Activated B cell treated with CpG ODN at 0.5 μM for 24 hours (primary cell): ENCODE measurements around the gene SAP30L. TPM values are rescaled to one million over a fixed set of nuclear protein-coding genes. Genes with fewer than 3 reads are reported as not detected.

ENCODE experiments used
- ATAC-seq: fragments of 200-7000 bp; cut with Tn5 transposase; one replicate; pipeline ENCODE4 v1.10.0; 2021; ENCODE audit warnings: low read depth, mild to moderate bottlenecking, moderate library complexity
- CTCF ChIA-PET: fragments of 350-600 bp; sonication (Branson Sonifier 250); formaldehyde crosslinking; loops from one replicate; lab custom pipeline; 2021; ENCODE audit warnings: antibody characterized with exemption; lab: Charles Lee
- POLR2A ChIA-PET: fragments of 350-600 bp; sonication (Branson Sonifier 250); formaldehyde crosslinking; loops from one replicate; lab custom pipeline; 2021; ENCODE audit warnings: antibody characterized with exemption; lab: Charles Lee
- DNase-seq: peaks from one replicate; pipeline ENCODE4 v3.0.0; 2022
- H3K27ac Mint-ChIP-seq: one replicate; pipeline ENCODE4 v1.8.0; 2020; ENCODE audit warnings: mixed read lengths
- H3K27me3 Mint-ChIP-seq: one replicate; pipeline ENCODE4 v1.8.0; 2021; ENCODE audit warnings: mixed read lengths
- H3K36me3 Mint-ChIP-seq: one replicate; pipeline ENCODE4 v1.8.0; 2021; ENCODE audit warnings: low read depth, mixed read lengths
- H3K4me1 Mint-ChIP-seq: one replicate; pipeline ENCODE4 v1.8.0; 2021; ENCODE audit warnings: mixed read lengths
- H3K4me3 Mint-ChIP-seq: one replicate; pipeline ENCODE4 v1.8.0; 2020; ENCODE audit warnings: mild to moderate bottlenecking, mixed read lengths
- H3K9me3 Mint-ChIP-seq: one replicate; pipeline ENCODE4 v1.8.0; 2020; ENCODE audit warnings: mixed read lengths
- CTCF ChIP-seq: fragments of 200-600 bp; IDR thresholded peaks from one replicate; pipeline ENCODE4 v1.8.0; 2022; ENCODE audit warnings: antibody characterized with exemption, mild to moderate bottlenecking
- intact Hi-C: fragments of 100-400 bp; cut with micrococcal nuclease; formaldehyde crosslinking; loops from one replicate; pipeline ENCODE4 v1.15.1; 2024
- total RNA-seq: library from RNA; stranded (reverse); gene quantifications from 2 replicates; pipeline ENCODE4 v1.2.3, GENCODE V29; 2022

Gene SAP30L
- total RNA-seq, 1 donor from 2014 or later = 28.9 TPM

GRCh38 chr5:154470947-154471870, 25.4 kb downstream of the SAP30L start:
- ChIA-PET CTCF (interaction anchor here (0.7 kb wide), 1 partner anchor 30 kb away, joined by 3 read pairs; no protein-coding TSS in a partner anchor), POLR2A (no interaction called here)
- peaks cover 58% of the 10 kb centered on the region for H3K27me3 Mint-ChIP-seq
- DNase-seq = no peak
- no peaks in the 10 kb centered on the region for H3K9me3 Mint-ChIP-seq
- H3K4me1 Mint-ChIP-seq = peaks cover 29% of the 10 kb centered on the region
- no peak for ATAC-seq
- H3K4me3 Mint-ChIP-seq = no peak overlapping the region
- no peak for TF ChIP-seq CTCF
- no peaks in the 10 kb centered on the region for H3K36me3 Mint-ChIP-seq
- intact Hi-C loops = no loop called here
- H3K27ac Mint-ChIP-seq = no peak overlapping the region

- ChIA-PET CTCF (no interaction called here), POLR2A (interaction anchor here (0.6 kb wide), 1 partner anchor 153 kb away, joined by 3 read pairs; no protein-coding TSS in a partner anchor)
- intact Hi-C loops = no loop called here
- ATAC-seq = no peak
- no peak overlapping the region for H3K4me3 Mint-ChIP-seq
- no peaks in the 10 kb centered on the region for H3K36me3 Mint-ChIP-seq
- no peak for TF ChIP-seq CTCF
- peaks cover 61% of the 10 kb centered on the region for H3K27me3 Mint-ChIP-seq
- H3K9me3 Mint-ChIP-seq = no peaks in the 10 kb centered on the region
- no peak for DNase-seq
- H3K4me1 Mint-ChIP-seq = peaks cover 45% of the 10 kb centered on the region
- no peak overlapping the region for H3K27ac Mint-ChIP-seq
Observed at GRCh38 chr5:154472871-154473580, 27.2 kb downstream of the SAP30L start.

DNA sequence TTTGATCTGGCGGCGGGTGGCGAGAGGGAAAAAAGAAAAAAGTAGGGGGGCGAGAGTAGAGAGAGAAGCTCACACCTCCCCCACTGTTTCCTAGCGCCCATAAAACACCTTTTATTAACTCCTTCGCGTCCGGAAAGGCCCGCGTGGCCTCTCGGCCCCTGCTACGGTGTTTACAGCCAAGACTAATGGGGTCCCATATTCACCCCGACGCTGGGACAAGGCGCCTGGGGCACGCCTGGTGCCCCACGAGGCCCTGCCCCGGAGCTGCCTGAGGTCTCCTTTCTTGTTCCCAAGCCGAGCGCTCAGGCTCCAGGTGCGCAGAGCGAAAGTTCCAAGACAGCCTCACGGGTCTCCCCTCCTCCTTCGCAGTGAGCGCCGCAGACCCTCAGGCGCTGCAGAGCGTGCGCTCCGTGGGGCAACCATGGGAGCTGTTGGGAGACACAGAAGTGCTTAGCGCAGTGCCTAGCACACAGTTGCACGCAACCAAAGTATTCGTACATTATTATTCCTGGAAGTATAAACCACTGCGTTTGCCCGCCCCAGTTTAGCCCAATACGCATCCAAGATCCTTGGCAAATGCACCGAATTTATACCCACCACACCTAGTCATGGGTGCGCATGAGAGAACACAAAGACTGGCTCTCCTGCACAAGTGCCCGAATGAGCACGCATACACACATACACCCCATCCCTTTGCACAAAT, 27.9 kb downstream of the SAP30L start:
- no peak for ATAC-seq
- DNase-seq = no peak
- peak overlapping the region; percentile 24 for H3K27ac Mint-ChIP-seq
- intact Hi-C loops = no loop called here
- H3K4me1 Mint-ChIP-seq = peaks cover 47% of the 10 kb centered on the region
- no peaks in the 10 kb centered on the region for H3K9me3 Mint-ChIP-seq
- TF ChIP-seq CTCF = no peak
- H3K36me3 Mint-ChIP-seq = no peaks in the 10 kb centered on the region
- peak overlapping the region; percentile 17 for H3K4me3 Mint-ChIP-seq
- ChIA-PET CTCF (no interaction called here), POLR2A (no interaction called here)
- H3K27me3 Mint-ChIP-seq = peaks cover 60% of the 10 kb centered on the region

- peaks cover 68% of the 10 kb centered on the region for H3K27me3 Mint-ChIP-seq
- intact Hi-C loops = no loop called here
- H3K27ac Mint-ChIP-seq = peak overlapping the region; percentile 24
- ATAC-seq (no peak), DNase-seq (no peak)
- POLR2A ChIA-PET = no interaction called here
- TF ChIP-seq CTCF = no peak
- CTCF ChIA-PET = no interaction called here
- H3K4me3 Mint-ChIP-seq = peak overlapping the region; percentile 17
- H3K9me3 Mint-ChIP-seq = no peaks in the 10 kb centered on the region
- peaks cover 53% of the 10 kb centered on the region for H3K4me1 Mint-ChIP-seq
- no peaks in the 10 kb centered on the region for H3K36me3 Mint-ChIP-seq
Observed at GRCh38 chr5:154474396-154475334, 28.9 kb downstream of the SAP30L start.
